NCI-H748 (cell line): Measurements from ENCODE around the gene CEP350.

Source experiments
- DNase-seq: peaks from one replicate; lab custom pipeline; 2025; ENCODE audit not compliant: unreplicated experiment; lab: John Stamatoyannopoulos, UW

Gene CEP350, protein sequence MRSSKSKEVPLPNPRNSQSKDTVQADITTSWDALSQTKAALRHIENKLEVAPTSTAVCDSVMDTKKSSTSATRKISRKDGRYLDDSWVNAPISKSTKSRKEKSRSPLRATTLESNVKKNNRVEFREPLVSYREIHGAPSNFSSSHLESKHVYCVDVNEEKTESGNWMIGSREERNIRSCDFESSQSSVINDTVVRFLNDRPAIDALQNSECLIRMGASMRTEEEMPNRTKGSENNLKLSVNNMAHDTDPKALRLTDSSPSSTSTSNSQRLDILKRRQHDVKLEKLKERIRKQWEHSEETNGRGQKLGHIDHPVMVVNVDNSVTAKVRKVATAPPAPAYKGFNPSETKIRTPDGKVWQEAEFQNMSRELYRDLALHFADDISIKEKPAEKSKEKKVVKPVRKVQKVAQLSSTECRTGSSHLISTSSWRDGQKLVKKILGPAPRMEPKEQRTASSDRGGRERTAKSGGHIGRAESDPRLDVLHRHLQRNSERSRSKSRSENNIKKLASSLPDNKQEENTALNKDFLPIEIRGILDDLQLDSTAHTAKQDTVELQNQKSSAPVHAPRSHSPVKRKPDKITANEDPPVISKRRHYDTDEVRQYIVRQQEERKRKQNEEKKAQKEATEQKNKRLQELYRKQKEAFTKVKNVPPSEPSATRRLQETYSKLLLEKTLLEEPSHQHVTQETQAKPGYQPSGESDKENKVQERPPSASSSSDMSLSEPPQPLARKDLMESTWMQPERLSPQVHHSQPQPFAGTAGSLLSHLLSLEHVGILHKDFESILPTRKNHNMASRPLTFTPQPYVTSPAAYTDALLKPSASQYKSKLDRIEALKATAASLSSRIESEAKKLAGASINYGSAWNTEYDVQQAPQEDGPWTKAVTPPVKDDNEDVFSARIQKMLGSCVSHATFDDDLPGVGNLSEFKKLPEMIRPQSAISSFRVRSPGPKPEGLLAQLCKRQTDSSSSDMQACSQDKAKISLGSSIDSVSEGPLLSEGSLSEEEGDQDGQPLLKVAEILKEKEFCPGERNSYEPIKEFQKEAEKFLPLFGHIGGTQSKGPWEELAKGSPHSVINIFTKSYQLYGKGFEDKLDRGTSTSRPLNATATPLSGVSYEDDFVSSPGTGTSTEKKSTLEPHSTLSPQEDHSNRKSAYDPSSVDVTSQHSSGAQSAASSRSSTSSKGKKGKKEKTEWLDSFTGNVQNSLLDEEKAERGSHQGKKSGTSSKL (N-terminal part only)

DNA sequence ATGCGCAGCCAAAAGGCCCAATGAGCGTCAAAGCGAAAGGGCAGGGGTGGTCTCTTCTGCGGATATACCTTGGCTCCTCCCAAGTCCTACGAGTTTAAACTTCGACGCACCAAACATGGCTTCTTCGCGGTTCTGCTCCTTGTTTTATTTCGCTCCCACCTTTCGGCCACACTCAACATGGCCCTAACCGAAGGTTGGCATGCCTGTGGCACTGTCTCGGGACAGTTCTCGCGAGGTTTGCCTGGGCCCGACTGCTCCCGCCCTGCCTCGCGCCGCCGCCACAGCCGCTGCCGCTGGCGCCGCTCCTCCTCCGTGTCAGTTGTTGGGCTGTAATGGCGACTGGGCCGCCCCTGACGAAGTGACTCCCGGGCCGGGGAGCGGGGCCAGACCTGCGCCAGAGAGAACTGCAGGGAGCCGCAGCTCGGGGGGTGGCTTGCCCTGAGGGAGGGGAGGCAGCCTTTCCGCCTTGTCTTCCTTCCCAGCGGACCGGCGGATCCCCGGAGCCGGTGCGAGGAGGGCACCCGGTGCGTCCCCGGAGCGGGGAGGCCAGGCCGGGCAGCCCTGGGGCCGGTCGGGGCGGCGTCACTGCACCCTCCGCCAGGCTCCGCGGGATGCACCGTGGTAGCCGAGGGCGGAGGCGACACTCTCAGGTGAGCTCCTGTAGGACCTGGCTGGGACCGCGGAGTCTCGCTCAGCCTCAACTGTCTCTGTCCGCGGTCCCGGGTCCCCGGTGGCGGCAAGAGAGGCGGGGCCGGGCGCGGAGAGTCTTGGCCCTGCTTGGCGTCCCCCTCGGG is at the start of gene CEP350:
Gene CEP350, plus strand, starts transcription at position 318 of the 794 bp plus-strand sequence. CDS start 31,372 bp downstream, outside the sequence.
- peak; percentile 97 for DNase-seq

DNA sequence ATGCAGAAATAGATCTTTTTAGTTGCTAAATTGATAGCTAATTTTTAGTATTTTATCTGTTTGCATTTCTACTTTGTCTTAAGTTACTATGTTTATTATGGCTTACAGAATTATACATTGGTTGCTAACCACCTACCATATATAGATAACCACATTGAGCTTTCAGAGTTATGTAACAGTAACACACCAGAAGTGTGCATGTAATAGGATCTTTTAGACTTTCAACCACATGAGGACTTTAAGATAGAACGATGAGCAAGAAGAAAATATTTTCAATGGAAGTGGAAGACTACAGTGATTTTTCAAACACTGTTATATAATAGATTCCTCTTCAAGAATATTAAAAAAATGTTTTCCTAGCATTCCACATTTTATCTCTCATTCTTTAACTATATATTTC is 43.7 kb upstream of the CEP350 start:
- DNase-seq = no peak

DNA sequence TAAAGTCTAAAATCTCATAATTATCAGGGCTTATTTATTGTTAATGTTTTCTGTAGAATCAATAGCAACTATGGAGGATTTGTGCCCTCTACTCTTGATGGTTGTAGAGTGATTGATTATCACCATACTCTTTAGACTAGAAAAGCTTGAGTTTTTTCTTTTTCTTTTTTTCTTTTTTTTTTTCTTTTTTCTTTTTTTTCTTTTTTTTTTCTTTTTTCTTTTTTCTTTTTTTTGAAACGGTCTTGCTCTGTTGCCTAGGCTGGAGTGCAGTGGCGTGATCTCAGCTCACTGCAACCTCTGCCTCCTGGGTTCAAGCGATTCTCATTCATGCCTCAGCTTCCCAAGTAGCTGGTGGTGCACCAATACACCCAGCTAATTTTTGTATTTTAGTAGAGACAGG is 42.8 kb upstream of the CEP350 start:
- DNase-seq = no peak

DNA sequence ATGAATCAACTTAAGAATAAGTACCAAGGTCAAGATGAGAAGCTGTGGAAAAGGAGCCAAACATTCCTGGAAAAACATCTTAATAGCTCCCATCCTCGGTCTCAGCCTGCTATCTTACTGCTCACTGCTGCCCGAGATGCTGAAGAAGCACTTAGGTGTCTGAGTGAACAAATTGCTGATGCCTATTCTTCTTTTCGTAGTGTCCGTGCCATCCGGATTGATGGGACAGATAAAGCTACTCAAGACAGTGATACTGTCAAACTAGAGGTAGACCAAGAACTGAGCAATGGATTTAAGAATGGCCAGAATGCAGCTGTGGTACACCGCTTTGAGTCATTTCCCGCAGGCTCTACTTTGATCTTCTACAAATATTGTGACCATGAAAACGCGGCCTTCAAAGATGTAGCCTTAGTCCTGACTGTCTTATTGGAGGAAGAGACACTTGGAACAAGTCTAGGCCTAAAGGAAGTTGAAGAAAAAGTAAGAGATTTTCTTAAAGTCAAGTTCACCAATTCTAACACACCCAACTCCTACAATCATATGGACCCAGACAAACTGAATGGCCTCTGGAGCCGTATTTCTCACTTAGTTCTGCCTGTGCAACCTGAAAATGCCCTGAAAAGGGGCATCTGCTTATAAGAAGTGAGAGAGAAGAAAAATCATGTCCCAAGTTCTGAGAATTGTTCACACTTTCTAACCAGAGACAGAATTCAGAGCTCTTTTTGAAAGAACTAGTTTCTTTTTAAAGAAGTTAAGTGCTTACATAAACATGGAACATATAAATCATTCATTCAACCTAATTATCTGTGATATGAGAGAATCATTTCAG is 36.8 kb upstream of the CEP350 start:
- DNase-seq = no peak

DNA sequence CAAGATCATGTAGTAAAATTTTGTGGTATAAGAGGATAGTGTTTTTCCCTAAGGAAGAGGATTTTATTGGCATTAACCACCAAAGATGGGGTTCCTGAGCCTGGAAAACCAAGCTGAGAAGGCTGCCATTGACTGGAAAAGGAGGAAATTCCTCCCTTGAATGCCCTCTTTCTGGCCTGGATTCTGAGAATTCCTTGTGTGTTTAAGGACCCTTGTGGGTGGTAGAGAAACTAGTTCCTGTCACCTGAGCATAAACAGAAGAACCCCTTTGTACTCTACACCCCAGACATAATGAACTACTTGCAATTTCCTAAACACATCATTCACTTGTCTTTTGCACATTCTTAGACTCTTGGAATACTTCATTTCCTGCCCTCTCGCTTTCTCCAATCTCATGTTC is 33.1 kb upstream of the CEP350 start:
- DNase-seq = no peak

DNA sequence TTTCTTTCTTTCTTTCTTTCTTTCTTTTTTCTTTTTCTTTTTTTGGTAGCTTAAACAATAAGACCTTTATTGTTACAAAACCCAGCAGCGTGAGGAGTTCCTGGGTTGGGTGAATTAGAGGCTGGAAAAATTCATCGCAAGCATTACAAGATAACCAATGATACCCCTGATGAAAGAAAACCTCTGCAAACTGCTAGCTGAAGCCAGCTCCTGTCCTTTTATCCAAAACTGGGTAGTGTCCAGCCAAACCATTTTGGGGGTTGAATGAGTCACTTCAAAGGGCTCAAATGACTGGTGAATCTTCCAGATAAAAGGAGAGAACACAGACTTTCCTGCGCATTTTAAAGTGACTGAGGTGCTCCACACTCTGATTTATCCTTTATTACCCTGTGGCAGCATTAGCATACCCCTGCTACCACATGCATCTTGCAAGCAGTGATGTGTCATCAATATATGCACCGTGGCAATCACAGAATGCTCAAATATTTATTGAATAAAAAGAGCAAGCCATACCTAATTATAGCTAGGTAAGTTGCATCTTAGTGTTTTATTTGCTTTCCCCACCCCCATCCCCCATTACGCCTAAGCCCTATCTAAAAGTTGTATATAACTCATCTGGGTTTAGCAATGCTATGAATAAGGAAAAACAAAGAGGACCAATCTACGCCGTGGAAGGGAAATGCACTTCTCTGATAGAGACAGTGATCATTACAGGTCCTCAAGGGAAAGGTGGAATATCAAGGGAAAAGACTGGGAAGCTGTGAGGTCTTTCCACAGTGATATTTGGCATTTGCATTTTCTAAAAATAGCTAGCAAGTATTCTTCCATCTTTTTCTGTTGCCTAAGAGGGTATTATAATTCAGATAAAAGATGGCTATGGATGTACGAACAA is 32.4 kb upstream of the CEP350 start:
- no peak for DNase-seq

DNA sequence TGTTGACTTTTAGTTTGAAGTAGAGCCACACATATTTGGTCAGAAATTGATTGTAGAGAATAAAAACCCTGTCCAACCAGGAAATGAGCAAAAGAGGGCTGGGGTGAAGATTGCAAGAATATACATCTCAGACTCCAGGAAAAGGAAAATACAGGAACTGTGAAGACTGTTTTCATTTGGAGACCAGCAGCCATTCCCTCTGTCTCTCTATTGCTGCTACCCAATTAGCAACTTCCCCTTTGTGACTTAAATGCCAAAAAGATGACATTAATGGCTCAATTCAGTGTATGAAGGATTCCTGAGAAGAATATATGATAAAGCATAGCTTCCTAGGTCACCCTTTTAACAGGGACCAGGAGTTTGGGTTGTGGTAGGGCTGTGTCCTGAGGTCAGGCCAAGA is 31.6 kb upstream of the CEP350 start:
- DNase-seq = no peak

DNA sequence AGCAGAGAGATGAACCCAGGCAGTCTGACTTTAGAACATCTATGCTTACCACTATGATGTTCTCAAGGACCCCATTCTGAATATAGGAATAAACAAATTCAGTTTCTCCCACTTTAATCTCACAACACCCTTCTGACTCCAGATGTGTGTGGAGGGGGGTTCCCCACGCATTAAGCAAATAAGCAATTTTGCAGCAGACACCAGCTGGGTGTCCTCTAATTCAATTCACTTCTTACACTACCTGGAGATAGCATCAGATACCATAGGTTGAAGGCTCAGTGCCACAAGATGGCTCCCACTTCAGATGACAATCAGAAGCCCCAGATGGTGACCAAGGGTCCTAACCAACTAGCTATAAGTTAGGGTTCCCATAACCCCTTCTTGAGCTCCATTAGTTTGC is 30.3 kb upstream of the CEP350 start:
- DNase-seq = no peak

DNA sequence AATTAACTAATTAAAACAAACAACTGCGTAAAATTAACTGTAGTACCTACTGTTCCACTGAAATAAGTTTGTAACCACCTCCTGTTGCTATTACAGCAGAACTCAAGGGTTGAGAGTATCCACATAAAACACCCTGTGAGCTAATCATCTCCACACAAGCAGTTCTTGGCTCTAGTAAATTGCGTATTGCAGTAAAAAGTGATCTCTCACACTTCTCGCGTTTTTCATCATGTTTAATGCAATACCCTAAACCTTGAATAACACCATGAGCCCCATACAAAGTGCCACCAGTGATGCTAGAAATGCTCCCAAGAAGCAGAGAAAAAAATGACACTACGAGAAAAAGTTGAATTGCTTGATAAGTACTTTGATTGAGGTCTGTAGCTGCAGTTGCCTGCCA is 29.3 kb upstream of the CEP350 start:
- DNase-seq = no peak

DNA sequence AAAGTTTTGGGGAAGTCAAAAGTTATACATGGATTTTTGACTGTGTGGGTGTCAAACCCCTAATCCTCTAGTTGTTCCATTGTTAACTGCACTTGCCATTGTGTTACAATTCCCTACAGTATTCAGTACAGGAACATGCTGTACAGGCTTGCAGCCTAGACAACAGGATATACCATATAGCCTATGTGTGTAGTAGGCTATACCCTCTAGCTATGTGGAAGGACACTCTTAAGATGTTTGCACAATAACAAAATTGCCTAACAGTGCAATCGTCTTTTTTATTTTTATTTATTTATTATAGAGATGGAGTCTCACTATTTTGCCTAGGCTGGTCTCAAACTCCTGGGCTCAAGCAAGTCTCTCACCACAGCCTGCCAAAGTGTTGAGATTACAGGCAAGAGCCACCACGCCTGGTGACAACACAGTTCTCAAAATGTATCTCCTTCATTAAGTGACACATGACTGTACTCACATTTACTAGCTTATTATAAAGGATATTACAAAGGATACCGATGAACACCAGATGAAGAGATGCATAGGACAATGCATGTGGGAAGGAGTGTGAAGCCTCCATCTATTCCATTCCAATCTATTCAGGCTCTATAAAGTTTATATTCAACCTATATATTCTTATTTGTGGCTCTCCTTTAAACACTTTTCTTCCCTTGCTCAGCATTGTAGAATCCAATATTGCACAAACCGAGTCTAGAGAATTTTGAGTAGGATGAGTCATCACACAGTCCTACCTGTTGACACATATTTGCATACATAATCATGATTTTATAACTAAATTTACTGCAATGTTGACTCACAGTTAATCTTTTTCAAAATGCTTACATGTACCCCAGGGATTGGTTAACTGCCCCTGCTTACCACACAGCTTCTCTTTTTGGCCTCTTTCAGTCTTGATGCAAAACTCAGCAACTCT is 28.4 kb upstream of the CEP350 start:
- no peak for DNase-seq

DNA sequence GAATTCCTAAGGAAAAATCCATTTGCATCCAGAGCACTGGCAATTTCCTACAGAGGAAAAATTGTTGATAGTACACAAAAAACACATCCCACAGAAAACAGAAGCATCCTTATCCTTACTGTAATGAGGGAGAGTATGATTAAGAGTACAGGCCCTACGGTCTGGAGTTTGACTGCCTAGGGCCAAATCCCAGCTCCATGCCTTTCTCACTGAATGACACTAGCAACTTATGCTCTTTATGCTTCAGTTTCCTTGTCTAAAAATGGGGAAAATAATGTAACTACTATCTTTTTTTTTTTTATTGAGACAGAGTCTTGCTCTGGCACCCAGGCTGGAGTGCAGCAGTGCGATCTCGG is 27.8 kb upstream of the CEP350 start:
- no peak for DNase-seq

DNA sequence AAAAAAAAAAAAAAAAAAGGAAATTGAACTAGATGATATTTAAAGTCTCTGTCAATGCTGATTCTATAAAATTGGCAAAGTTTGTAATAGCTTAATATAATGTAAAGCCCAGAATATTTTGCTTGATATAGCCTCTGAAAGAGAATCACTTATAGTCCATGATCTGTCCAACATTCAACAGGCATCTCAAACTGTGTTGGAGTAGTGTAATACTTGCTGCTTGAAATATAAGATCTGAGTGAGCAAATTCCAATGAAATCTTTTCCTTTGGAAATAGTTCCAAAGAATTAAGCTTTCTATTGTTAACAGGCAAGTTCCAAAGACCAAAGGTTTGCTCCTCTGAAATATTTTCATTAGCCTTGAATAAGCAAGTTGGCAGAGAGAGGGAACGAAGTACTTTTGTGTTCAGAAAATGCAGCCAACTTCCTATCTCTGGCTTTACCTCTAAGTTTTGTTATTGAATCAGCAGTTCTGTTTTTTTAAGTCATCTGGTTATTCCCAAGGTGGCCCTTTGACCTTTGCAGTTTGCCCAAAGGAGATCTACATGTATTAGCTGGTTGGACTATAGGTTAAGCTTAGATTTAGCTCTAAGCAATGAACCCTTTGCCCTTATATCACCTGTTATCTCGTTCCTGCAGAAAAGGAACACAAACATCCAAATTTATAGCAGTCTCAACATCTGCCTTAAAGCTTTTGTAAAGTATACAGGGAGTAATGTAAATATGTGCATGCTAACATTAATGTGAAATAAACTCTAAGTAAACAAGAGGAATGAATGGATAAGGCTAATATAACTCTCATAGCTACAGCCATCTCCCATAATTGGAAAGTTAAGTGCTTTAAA is 24.4 kb upstream of the CEP350 start:
- DNase-seq = no peak

DNA sequence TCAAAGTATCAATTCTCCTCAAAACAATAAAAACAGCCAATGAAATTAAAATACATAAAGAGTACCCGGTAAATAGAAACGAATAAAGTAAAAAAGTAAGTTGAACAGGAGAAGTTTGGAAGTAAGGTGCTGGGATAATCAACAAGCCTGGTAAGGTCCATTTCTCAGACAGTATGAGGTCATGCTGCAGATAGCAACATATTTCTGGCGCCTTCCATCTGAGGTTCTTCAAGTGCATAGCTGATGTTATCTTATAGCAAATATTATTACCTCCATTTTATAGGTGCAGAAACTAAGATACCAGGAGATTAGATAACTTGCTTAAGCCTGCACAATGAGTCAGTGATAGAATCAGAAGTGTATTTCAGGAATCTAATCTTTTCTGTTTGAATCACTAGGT is 23.7 kb upstream of the CEP350 start:
- no peak for DNase-seq

DNA sequence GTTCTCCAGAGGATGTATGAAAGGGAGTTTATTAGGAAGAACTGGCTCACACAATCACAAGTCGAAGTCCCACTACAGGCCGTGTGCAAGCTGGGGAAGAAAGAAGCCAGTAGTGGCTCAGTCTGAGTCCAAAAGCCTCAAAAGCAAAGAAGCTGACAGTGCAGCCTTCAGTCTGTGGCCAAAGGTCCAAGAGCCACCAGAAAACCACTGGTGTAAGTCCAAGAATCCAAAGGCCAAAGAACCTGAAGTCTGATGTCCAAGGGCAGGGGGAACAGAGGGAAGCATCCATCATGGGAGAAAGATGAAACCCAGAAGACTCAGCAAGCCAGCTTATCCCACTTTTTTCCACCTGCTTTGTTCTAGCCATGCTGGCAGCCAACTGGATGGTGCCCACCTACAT is 21.4 kb upstream of the CEP350 start:
- DNase-seq = no peak

DNA sequence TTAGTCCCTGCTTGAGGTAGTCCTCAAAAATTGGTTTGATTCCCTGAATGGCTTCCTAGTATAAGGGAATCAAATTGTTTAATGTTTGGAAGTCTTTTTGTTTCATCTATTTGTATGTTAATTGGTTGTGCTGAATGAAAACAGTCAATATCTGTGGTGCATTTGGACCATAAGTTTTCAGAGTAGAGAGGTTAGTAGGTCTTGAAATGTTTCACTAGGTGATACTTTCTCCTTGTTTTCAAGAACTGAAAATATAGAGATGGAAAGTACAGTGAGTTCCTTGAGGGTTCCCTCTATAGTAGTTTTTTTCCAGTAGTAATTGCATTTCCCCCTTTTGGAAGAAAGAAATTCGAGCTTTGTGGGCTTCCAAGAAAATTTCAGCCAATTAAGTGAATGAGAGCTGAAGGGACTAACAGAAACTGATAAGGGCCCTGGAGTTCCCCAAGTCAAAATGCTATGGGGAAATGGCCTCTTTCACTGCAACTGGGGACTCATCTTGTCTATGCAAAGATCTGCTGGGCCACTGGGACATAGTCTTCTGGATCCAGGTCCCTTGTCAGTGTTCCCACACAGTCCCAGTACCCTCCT is 18.6 kb upstream of the CEP350 start:
- no peak for DNase-seq

DNA sequence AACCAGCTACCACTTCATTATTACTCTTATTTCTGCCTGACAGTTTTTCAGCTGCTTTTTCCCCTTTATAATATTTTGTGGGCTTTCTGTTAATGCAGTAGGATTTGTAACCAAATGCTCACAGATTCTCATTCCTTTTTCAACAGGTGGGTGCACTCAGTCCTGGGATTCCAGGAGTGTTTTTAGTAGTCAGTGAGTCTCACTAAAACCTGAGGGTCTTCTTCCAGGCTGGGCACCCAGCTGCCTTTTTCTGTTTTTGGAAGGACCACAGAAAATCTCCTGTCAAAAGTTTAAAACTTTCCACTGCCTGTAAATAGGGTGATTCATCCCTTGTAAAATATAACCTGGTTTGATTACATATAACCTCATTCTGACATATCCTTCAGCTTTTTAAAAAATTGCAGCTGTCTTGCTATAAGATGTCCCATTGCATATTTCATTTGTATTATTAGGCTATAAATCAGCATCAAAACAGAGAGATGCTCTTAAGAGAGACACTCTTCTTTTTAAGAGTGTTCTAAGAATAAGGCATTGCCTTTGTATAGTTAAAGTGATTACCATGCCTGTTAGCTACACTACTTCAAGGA is 16.8 kb upstream of the CEP350 start:
- DNase-seq = no peak
